Heart left ventricle (tissue), 16 donors: Measurements from ENCODE around the gene SELENON. TPM values are rescaled to one million over a fixed set of nuclear protein-coding genes. Genes with fewer than 3 reads are reported as not detected.
A peak's percentile ranks its signal among the peaks of the same experiment; 100 is the strongest.

Experiments used
- ATAC-seq, 4 donors: fragments of 200-7000 bp; cut with Tn5 transposase; one replicate each; pipeline ENCODE4 v1.9.1; 2020 to 2022; ENCODE audit warnings: moderate library complexity in 4 of 4, mild to moderate bottlenecking in 3 of 4, moderate number of reproducible peaks in 1 of 4
- DNase-seq, 5 donors: peaks; one replicate each; pipeline ENCODE4 v3.0.0-alpha.2; 2020
- H3K27ac ChIP-seq, 12 donors: fragments of 200-600 bp; sonication (generic) in 4 of 12; one replicate each; pipeline versions ENCODE4 v1.5.0 to v1.8.0; 2016 to 2022; ENCODE audit warnings: mild to moderate bottlenecking in 2 of 12
- H3K27me3 ChIP-seq, 9 donors: fragments of 200-600 bp; sonication (generic) in 2 of 9; one replicate each; pipeline versions ENCODE4 v1.5.1 to v1.8.0; 2016 to 2022; ENCODE audit warnings: mild to moderate bottlenecking in 3 of 9
- H3K36me3 ChIP-seq, 9 donors: fragments of 200-600 bp; sonication (generic) in 2 of 9; one replicate each; pipeline versions ENCODE4 v1.5.0 to v1.8.0; 2018 to 2022; ENCODE audit warnings: mild to moderate bottlenecking in 2 of 9
- H3K4me1 ChIP-seq, 12 donors: fragments of 200-600 bp; sonication (generic) in 4 of 12; one replicate each; pipeline versions ENCODE4 v1.5.0 to v1.8.0; 2016 to 2022; ENCODE audit warnings: mild to moderate bottlenecking in 3 of 12
- H3K4me3 ChIP-seq, 12 donors: fragments of 200-600 bp; sonication (generic) in 4 of 12; one replicate each; pipeline versions ENCODE4 v1.5.0 to v1.8.0; 2017 to 2022; ENCODE audit warnings: mild to moderate bottlenecking in 9 of 12, moderate library complexity in 4 of 12
- H3K9me3 ChIP-seq, 12 donors: fragments of 200-600 bp; sonication (generic) in 4 of 12; one replicate each; pipeline versions ENCODE4 v1.5.0 to v1.8.0; 2016 to 2022; ENCODE audit warnings: mild to moderate bottlenecking in 1 of 12
- CTCF ChIP-seq, 12 donors: fragments of 200-600 bp; sonication (generic) in 4 of 12; IDR thresholded peaks; one replicate each; pipeline versions ENCODE4 v1.5.0 to v1.8.0; 2018 to 2022; ENCODE audit warnings: antibody characterized with exemption in 12 of 12, mild to moderate bottlenecking in 5 of 12
- POLR2A ChIP-seq, 2 donors: fragments of 450-650 bp; IDR thresholded peaks; one replicate each; pipeline ENCODE4 v1.6.1; 2017; ENCODE audit warnings: antibody characterized with exemption in 2 of 2, mild to moderate bottlenecking in 2 of 2, moderate library complexity in 2 of 2
- WGBS, 4 donors: extraction: QIAGEN DNeasy Blood & Tissue Kit in 2 of 4; methylation state at CpG; one replicate each; pipeline versions ENCODE4 v1.1.5 to v1.1.7; 2013 to 2018; 5-methylcytosine and 5-hydroxymethylcytosine counted together
- intact Hi-C, 10 donors: fragments of 100-400 bp; cut with DNase I; formaldehyde crosslinking; loops; one replicate each; pipeline versions ENCODE4 v1.11.1 to v1.14.2; 2022
- polyA plus RNA-seq, 2 donors: library from polyadenylated mRNA; stranded (reverse); fragments of 200-250 nt; gene quantifications; one replicate each; pipeline ENCODE4 v1.2.3, GENCODE V29; 2013
- total RNA-seq, 9 donors: library from RNA; depleted of rRNA in 2 of 9; stranded (reverse); fragments of >200 nt in 2 of 9; fragmentation: NEBNext Ultra II Directional in 3 of 9; extraction: Animal tissue kit (Norgen Biotek cat#: 25700) in 3 of 9; gene quantifications; one replicate each; pipeline versions ENCODE4 v1.1.0 to v1.2.4, GENCODE V29; 2016 to 2023
- donor health status: ischemic (EF 13 %, LVEDD 7.1; RV severe dilation, severe dysfunction).
- donor health status: healthy with polysubstance abuse.
- donor health status: DM: no; HTN: yes; CAD: no.
- donor health status: DM: no; HTN: no; CAD: no.
- donor health status: ischemic (EF 25% LVEDD 6.9; RV normal size, moderate dysfunction).
- donor health status: ischemic (EF 25% LVEDD 5.7; RV mildly dilated, moderate dysfunction).
- donor health status: healthy.
- donor health status: DM: yes; HTN: yes; CAD: no.
- donor health status: ischemic (EF 35%, LVEDD 5.7; RV mildly dilated, moderate dysfunction).
- donor health status: nonischemic (EF 11% LVEDD 7.7; RV severe dilation, severe dysfunction).
- donor health status: DM: yes; HTN: yes; CAD: no.
- donor health status: PGD.
- donor health status: ischemic (EF 29% LVEDD 5.4; RV normal size, mild dysfunction).
- donor health status: nonischemic (EF 23%, LVEDD 6.1; RV moderate dilation, normal function).

SELENON gene
- total and polyA plus RNA-seq, 11 donors: 28.9 to 92.3 (median 48.5) TPM

- ATAC-seq (no peak), DNase-seq (no peak)
- peaks cover 0 to 28% (median 13%) of the 10 kb centered on the region in 12 donors for H3K4me1 ChIP-seq
- no peak overlapping the region for H3K4me3 ChIP-seq
- TF ChIP-seq POLR2A (IDR thresholded peaks at IDR 0.05) (no peak), CTCF (IDR thresholded peaks at IDR 0.05) (no peak)
- intact Hi-C loops: no loop called here
- H3K36me3 ChIP-seq: peaks cover 0 to 13% (median 0%) of the 10 kb centered on the region in 9 donors
- no peaks in the 10 kb centered on the region for H3K27me3 ChIP-seq
- H3K27ac ChIP-seq: peak overlapping the region in 7 of 12 donors; percentile 4 to 64 (median 31)
- WGBS, 4 donors: 74 to 82% (median 80%) methylated on average over 10 of the region's 10 CpGs
- H3K9me3 ChIP-seq: no peaks in the 10 kb centered on the region
Observed at GRCh38 chr1:25785333-25786067, 14.5 kb upstream of the SELENON start.

GRCh38 chr1:25786887-25787759 is 12.9 kb upstream of the SELENON start:
- no peak for DNase-seq
- intact Hi-C loops: no loop called here
- no peak for ATAC-seq
- H3K36me3 ChIP-seq: peaks cover 0 to 13% (median 0%) of the 10 kb centered on the region in 9 donors
- TF ChIP-seq CTCF (IDR thresholded peaks at IDR 0.05): no peak
- no peaks in the 10 kb centered on the region for H3K9me3 ChIP-seq
- H3K4me3 ChIP-seq: no peak overlapping the region
- H3K27ac ChIP-seq: peak overlapping the region in 3 of 12 donors; percentile 14 to 32 (median 30)
- peaks cover 0 to 28% (median 13%) of the 10 kb centered on the region in 12 donors for H3K4me1 ChIP-seq
- 62 to 70% (median 69%) methylated on average over 11 of the region's 11 CpGs for WGBS, 4 donors
- H3K27me3 ChIP-seq: no peaks in the 10 kb centered on the region

DNA sequence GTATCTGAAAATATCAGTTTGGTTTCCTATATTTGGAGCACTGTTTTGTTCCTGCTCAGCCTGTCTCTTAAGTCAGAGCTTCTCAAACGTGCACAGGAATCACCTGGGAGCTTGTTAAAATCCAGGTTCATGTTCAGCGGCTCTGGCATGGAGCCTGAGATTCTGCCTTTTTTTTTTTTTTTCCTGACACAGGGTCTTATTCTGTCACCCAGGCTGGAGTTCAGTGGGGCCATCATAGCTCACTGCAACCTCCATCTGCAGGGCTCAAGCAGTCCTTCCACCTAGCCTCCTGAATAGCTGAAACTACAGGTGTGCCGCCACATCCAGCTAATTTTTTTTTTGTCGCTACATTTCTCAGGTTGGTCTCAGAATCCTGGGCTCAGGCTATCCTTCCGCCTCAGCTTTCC is 12.2 kb upstream of the SELENON start:
- peaks cover 0 to 28% (median 13%) of the 10 kb centered on the region in 12 donors for H3K4me1 ChIP-seq
- TF ChIP-seq POLR2A (IDR thresholded peaks at IDR 0.05): no peak
- no peak for TF ChIP-seq CTCF (IDR thresholded peaks at IDR 0.05)
- no peaks in the 10 kb centered on the region for H3K9me3 ChIP-seq
- DNase-seq (no peak), ATAC-seq (no peak)
- H3K4me3 ChIP-seq: no peak overlapping the region
- H3K36me3 ChIP-seq: peaks cover 0 to 13% (median 0%) of the 10 kb centered on the region in 9 donors
- no peaks in the 10 kb centered on the region for H3K27me3 ChIP-seq
- WGBS, 4 donors: 82 to 87% (median 85%) methylated on average over 5 of the region's 5 CpGs
- H3K27ac ChIP-seq: no peak overlapping the region
- intact Hi-C loops: no loop called here

GRCh38 chr1:25790472-25790871 is 9.5 kb upstream of the SELENON start:
- no peak for DNase-seq
- Histone ChIP-seq H3K36me3 (no peaks in the 10 kb centered on the region), H3K4me1 (peaks cover 0 to 23% (median 8%) of the 10 kb centered on the region in 12 donors), H3K27ac (no peak overlapping the region), H3K4me3 (no peak overlapping the region), H3K9me3 (no peaks in the 10 kb centered on the region), H3K27me3 (no peaks in the 10 kb centered on the region)
- intact Hi-C loops: loop anchor here in 2 of 10 donors (5.0 to 10.0 kb wide), 3 partner anchors 43 to 356 kb away; partner anchors contain the start of gene MACO1 (in 1 of the 2)
- TF ChIP-seq CTCF (IDR thresholded peaks at IDR 0.05) (no peak), POLR2A (IDR thresholded peaks at IDR 0.05) (no peak)
- 88 to 92% (median 89%) methylated on average over 6 of the region's 6 CpGs for WGBS, 4 donors
- ATAC-seq: no peak
